A673 (cell line): ENCODE results near the gene NECAB2.

ENCODE experiments used
- CTCF ChIP-seq: fragments of 300-800, 200-600 bp; sonication (generic); conservative IDR thresholded peaks from 2 replicates; pipeline ENCODE4 v1.5.1; 2017; ENCODE audit warnings: low read depth, mild to moderate bottlenecking, antibody characterized with exemption, low read length, moderate library complexity, mixed read lengths
- EZH2 ChIP-seq: fragments of 200-600 bp; sonication (generic); IDR thresholded peaks from 2 replicates; pipeline ENCODE4 v1.6.1; 2017; ENCODE audit warnings: borderline replicate concordance, low read depth, mild to moderate bottlenecking, mixed read lengths, antibody characterized with exemption, low read length; ENCODE audit not compliant: poor library complexity, severe bottlenecking

- TF ChIP-seq CTCF, result no peak
- no peak for TF ChIP-seq EZH2
Observed at GRCh38 chr16:84016477-84016876, 48.4 kb downstream of the NECAB2 start.
